GM12878 (cell line): Measurements from ENCODE around the gene LRIG2. TPM values are rescaled to one million over a fixed set of nuclear protein-coding genes. Genes with fewer than 3 reads are reported as not detected.

Experiments
- ATAC-seq: fragments of 200-7000 bp; cut with Tn5 transposase; 3 replicates; pipeline ENCODE4 v1.9.1; 2020; ENCODE audit warnings: mild to moderate bottlenecking, moderate library complexity
- BruUV-seq: library from RNA; stranded (reverse); fragments of 400-500 nt; replicated peaks from 2 replicates; lab custom pipeline; 2021; lab: Mats Ljungman, UMichigan
- CTCF ChIA-PET: fragments of 300-600 bp; sonication (Branson Sonifier 250); formaldehyde crosslinking; extraction: SDS; loops from one replicate; lab custom pipeline; 2021; ENCODE audit warnings: inconsistent platforms; lab: Yijun Ruan, JAX
- POLR2A ChIA-PET: fragments of 350-600 bp; formaldehyde crosslinking; extraction: SDS; loops from one replicate; lab custom pipeline; 2021; ENCODE audit warnings: inconsistent platforms; lab: Charles Lee
- RAD21 ChIA-PET: fragments of 300-600 bp; sonication (Branson Sonifier 250); formaldehyde crosslinking; loops from one replicate; lab custom pipeline; 2023; ENCODE audit warnings: antibody characterized with exemption; ENCODE audit not compliant: unreplicated experiment; lab: Charles Lee
- SMC1A ChIA-PET: fragments of 300-600 bp; sonication (Branson Sonifier 250); formaldehyde crosslinking; loops from one replicate; lab custom pipeline; 2023; ENCODE audit not compliant: unreplicated experiment, uncharacterized antibody; lab: Charles Lee
- DNase-seq: peaks from one replicate; pipeline ENCODE4 v3.0.0-alpha.2; 2011; ENCODE audit warnings: low read depth, low spot score
- FAIRE-seq: peaks from 3 replicates; lab custom pipeline; 2011; peaks lifted over from hg19 to GRCh38; lab: Jason Lieb, UNC
- H2AFZ ChIP-seq: 2 replicates; pipeline ENCODE4 v1.6.0; 2011; ENCODE audit warnings: low read depth, low read length, control low read depth; ENCODE audit not compliant: control insufficient read depth
- H3K27ac ChIP-seq: 2 replicates; pipeline ENCODE4 v1.5.1; 2011; ENCODE audit warnings: control low read depth; ENCODE audit not compliant: control insufficient read depth, insufficient read depth
- H3K27me3 ChIP-seq, 2 experiments: replicated peaks in 1 of 2; 2 replicates each; pipeline versions ENCODE4 v1.6.0 to v1.6.1; 2011; ENCODE audit warnings: low read length in 1 of 2; ENCODE audit not compliant: control insufficient read depth in 2 of 2, insufficient read depth in 2 of 2
- H3K36me3 ChIP-seq, 2 experiments: 2 replicates each; pipeline ENCODE4 v1.5.1; 2011; ENCODE audit warnings: low read length in 1 of 2; ENCODE audit not compliant: control insufficient read depth in 2 of 2, insufficient read depth in 2 of 2
- H3K4me1 ChIP-seq: 2 replicates; pipeline ENCODE4 v1.6.1; 2011; ENCODE audit warnings: mild to moderate bottlenecking, low read length, moderate library complexity, mixed read lengths; ENCODE audit not compliant: control insufficient read depth, insufficient read depth
- H3K4me2 ChIP-seq: 2 replicates; pipeline ENCODE4 v1.6.0; 2011; ENCODE audit warnings: control low read depth; ENCODE audit not compliant: control insufficient read depth, insufficient read depth
- H3K4me3 ChIP-seq: fragments of 200-600 bp; sonication (generic); 2 replicates; pipeline ENCODE4 v1.5.1; 2016
- H3K79me2 ChIP-seq: 2 replicates; pipeline ENCODE4 v1.6.0; 2011; ENCODE audit warnings: low read length; ENCODE audit not compliant: control insufficient read depth, insufficient read depth
- H3K9ac ChIP-seq: 2 replicates; pipeline ENCODE4 v1.8.0; 2011; ENCODE audit warnings: low read length, control low read depth, mixed read lengths; ENCODE audit not compliant: control insufficient read depth, insufficient read depth
- H3K9me3 ChIP-seq: replicated peaks from 3 replicates; pipeline ENCODE4 v1.5.1; 2011; ENCODE audit warnings: mild to moderate bottlenecking, low read length; ENCODE audit not compliant: control insufficient read depth, insufficient read depth
- H4K20me1 ChIP-seq: 2 replicates; pipeline ENCODE4 v1.6.0; 2011; ENCODE audit not compliant: control insufficient read depth, insufficient read depth
- ATF3 ChIP-seq: IDR thresholded peaks from 2 replicates; pipeline ENCODE4 v1.6.1; 2011; ENCODE audit warnings: low read depth, mild to moderate bottlenecking, low read length, moderate library complexity, borderline replicate concordance; ENCODE audit errors: extremely low read depth
- ATF7 ChIP-seq: fragments of 450-650 bp; IDR thresholded peaks from 2 replicates; pipeline ENCODE4 v1.6.1; 2016; ENCODE audit warnings: low read depth, mild to moderate bottlenecking
- BHLHE40 ChIP-seq, 2 experiments: fragments of 450-650 bp in 1 of 2; IDR thresholded peaks; 2 replicates each; pipeline ENCODE4 v1.6.1; 2011 to 2017; ENCODE audit warnings: low read depth in 2 of 2, borderline replicate concordance in 1 of 2, improper control_type of control experiment in 1 of 2, low read length in 1 of 2, mild to moderate bottlenecking in 1 of 2
- CHD1 ChIP-seq: IDR thresholded peaks from 2 replicates; pipeline ENCODE4 v1.6.1; 2012; ENCODE audit warnings: low read depth, low read length, improper control_type of control experiment
- CREB1 ChIP-seq: IDR thresholded peaks from 2 replicates; pipeline ENCODE4 v1.6.1; 2012; ENCODE audit warnings: low read depth, mild to moderate bottlenecking, inconsistent platforms
- CTCF ChIP-seq, 3 experiments: IDR thresholded peaks in 2 of 3; conservative IDR thresholded peaks in 1 of 3; 2 replicates each; pipeline ENCODE4 v1.5.1; 2011; ENCODE audit warnings: low read depth in 3 of 3, low read length in 3 of 3, mild to moderate bottlenecking in 3 of 3, control low read depth in 2 of 3, moderate library complexity in 2 of 3, inconsistent platforms in 1 of 3, mixed read lengths in 1 of 3; ENCODE audit not compliant: control insufficient read depth in 2 of 3, insufficient read depth in 1 of 3; ENCODE audit errors: extremely low read depth in 1 of 3
- EGR1 ChIP-seq, 2 experiments: IDR thresholded peaks; 1 replicate in 1 of 2; 2 replicates in 1 of 2; pipeline ENCODE4 v1.6.1; 2011 to 2012; ENCODE audit warnings: low read depth in 2 of 2, low read length in 2 of 2, borderline replicate concordance in 1 of 2, mild to moderate bottlenecking in 1 of 2, moderate library complexity in 1 of 2
- EP300 ChIP-seq, 2 experiments: fragments of 150-350 bp in 1 of 2; IDR thresholded peaks; 2 replicates each; pipeline ENCODE4 v1.6.1; 2011 to 2012; ENCODE audit warnings: low read depth in 2 of 2, low read length in 2 of 2, borderline replicate concordance in 1 of 2, improper control_type of control experiment in 1 of 2, inconsistent platforms in 1 of 2; ENCODE audit not compliant: control insufficient read depth in 1 of 2
- HCFC1 ChIP-seq: fragments of 150-350 bp; IDR thresholded peaks from 2 replicates; pipeline ENCODE4 v1.6.1; 2014; ENCODE audit warnings: low read length
- MEF2A ChIP-seq: IDR thresholded peaks from 2 replicates; pipeline ENCODE4 v1.6.1; 2011; ENCODE audit warnings: low read depth, mild to moderate bottlenecking, low read length, moderate library complexity; ENCODE audit not compliant: insufficient read depth
- MEF2B ChIP-seq: fragments of 450-650 bp; IDR thresholded peaks from 2 replicates; pipeline ENCODE4 v1.6.1; 2018; ENCODE audit warnings: mild to moderate bottlenecking, moderate library complexity; ENCODE audit not compliant: partially characterized antibody, poor library complexity, severe bottlenecking
- POU2F2 ChIP-seq: IDR thresholded peaks from 3 replicates; pipeline ENCODE4 v1.6.1; 2011; ENCODE audit warnings: low read depth, mild to moderate bottlenecking, low read length, borderline replicate concordance
- RAD21 ChIP-seq: IDR thresholded peaks from 2 replicates; pipeline ENCODE4 v1.6.1; 2011; ENCODE audit warnings: mild to moderate bottlenecking, low read depth, low read length, moderate library complexity; ENCODE audit not compliant: insufficient read depth
- RUNX3 ChIP-seq: IDR thresholded peaks from 2 replicates; pipeline ENCODE4 v1.6.1; 2012; ENCODE audit warnings: low read length, inconsistent platforms
- SMC3 ChIP-seq: IDR thresholded peaks from 2 replicates; pipeline ENCODE4 v1.6.1; 2011; ENCODE audit warnings: low read length, improper control_type of control experiment, borderline replicate concordance
- STAT3 ChIP-seq: IDR thresholded peaks from 2 replicates; pipeline ENCODE4 v1.6.1; 2011; ENCODE audit warnings: low read depth, low read length, improper control_type of control experiment
- TCF12 ChIP-seq: IDR thresholded peaks from 2 replicates; pipeline ENCODE4 v1.6.1; 2011; ENCODE audit warnings: low read depth, mild to moderate bottlenecking, low read length
- YBX1 ChIP-seq: fragments of 450-650 bp; IDR thresholded peaks from 2 replicates; pipeline ENCODE4 v1.6.1; 2016; ENCODE audit warnings: antibody characterized with exemption
- YY1 ChIP-seq: IDR thresholded peaks from 2 replicates; pipeline ENCODE4 v1.6.1; 2011; ENCODE audit warnings: low read depth, mild to moderate bottlenecking, low read length
- ZZZ3 ChIP-seq: IDR thresholded peaks from 2 replicates; pipeline ENCODE4 v1.6.1; 2011; ENCODE audit warnings: low read depth; ENCODE audit not compliant: control insufficient read depth, insufficient read length
- WGBS: methylation state at CpG from one replicate; pipeline ENCODE4 v1.1.6; 2016; ENCODE audit warnings: low lambda C conversion rate; ENCODE audit not compliant: insufficient replicate concordance, insufficient coverage; ENCODE audit errors: missing lambda C conversion rate; 5-methylcytosine and 5-hydroxymethylcytosine counted together
- in situ Hi-C: fragments of 300-500 bp; cut with MboI; formaldehyde crosslinking; loops from 9 replicates; pipeline ENCODE4 v1.14.3; 2018; ENCODE audit warnings: mixed read lengths
- intact Hi-C: fragments of 100-400 bp; cut with micrococcal nuclease; formaldehyde crosslinking; loops from one replicate; pipeline ENCODE4 v1.14.2; 2022; ENCODE audit not compliant: unreplicated experiment
- polyA plus RNA-seq, 11 experiments: library from polyadenylated mRNA; depleted of rRNA in 4 of 11; unstranded in 6 of 11; stranded (reverse) in 5 of 11; fragments of >200 nt; fragmentation: Nextera tagmentation in 4 of 11; fragmentation: Illumina TruSeq in 1 of 11; extraction: Ambion mirVana in 4 of 11; extraction: Trizol in 1 of 11; gene quantifications; 1 replicate in 1 of 11; 2 replicates in 10 of 11; pipeline versions ENCODE4 v1.2.1 to v1.2.3, GENCODE V29; 2011 to 2016; ENCODE audit warnings: inconsistent platforms in 2 of 11, missing spikeins in 2 of 11, low read depth in 1 of 11
- total RNA-seq, 4 experiments: library from RNA; depleted of rRNA in 3 of 4; stranded (reverse); fragments of >200 nt in 3 of 4; fragmentation: Illumina TruSeq in 1 of 4; extraction: Trizol in 1 of 4; gene quantifications; 2 replicates each; pipeline versions ENCODE4 v1.2.1 to v1.2.3, GENCODE V29; 2013 to 2021

Gene LRIG2
- total and polyA plus RNA-seq, 10 of the 15 experiments (the other 5 are each of a cell fraction or from before 2014, with no cell fraction given): 0.77 to 11.8 (median 5.1) TPM

DNA sequence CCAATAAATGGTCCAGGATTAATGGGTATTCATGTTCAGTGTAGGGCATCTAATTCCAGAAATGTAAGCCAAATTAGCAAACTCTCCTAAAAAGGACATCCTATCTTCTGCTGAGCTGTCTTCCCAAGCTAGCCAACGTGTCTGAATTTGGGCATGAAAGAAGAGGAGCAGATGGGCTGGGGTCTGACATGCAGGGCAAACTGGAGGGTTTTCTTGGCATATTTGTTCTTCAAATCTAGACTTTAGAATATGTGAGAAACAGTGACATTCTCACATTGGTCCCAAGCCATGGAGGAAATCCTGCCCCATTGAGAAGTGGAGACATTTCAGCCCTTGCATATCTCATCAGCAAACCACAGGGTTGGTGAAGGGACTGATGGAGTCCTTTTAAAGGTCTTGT is 67.2 kb downstream of the LRIG2 start (continued):
- TF ChIP-seq ZZZ3: no peak
- TF ChIP-seq EP300 (IDR thresholded peaks at IDR 0.05; ENCODE audit: borderline replicate concordance in 1 of 2, control insufficient read depth in 1 of 2, low read depth in 2 of 2, low read length in 2 of 2): no peak
- TF ChIP-seq TCF12: no peak
- no peak for TF ChIP-seq YY1
- no peak for TF ChIP-seq STAT3
- TF ChIP-seq YBX1: no peak
- TF ChIP-seq CHD1: no peak
- TF ChIP-seq POU2F2: no peak

GRCh38 chr1:113140588-113141446 is 67.8 kb downstream of the LRIG2 start:
- H3K27me3 ChIP-seq: no peaks in the 10 kb centered on the region
- H3K4me3 ChIP-seq: no peak overlapping the region
- POLR2A ChIA-PET: no interaction called here
- in situ Hi-C loops (loop anchor here (5.0 kb wide), 2 partner anchors 316 to 541 kb away; no protein-coding TSS in a partner anchor), intact Hi-C loops (loop anchor here (1.0 to 5.0 kb wide), 3 partner anchors 251 to 537 kb away; partner anchors contain the start of gene MAGI3)
- RAD21 ChIA-PET: interaction anchor here (0.6 to 1.8 kb wide), 7 partner anchors 30 to 539 kb away, joined by 3 to 7 read pairs (median 4); no protein-coding TSS in a partner anchor
- H4K20me1 ChIP-seq: no peaks in the 10 kb centered on the region
- SMC1A ChIA-PET: interaction anchor here (0.6 to 5.6 kb wide), 13 partner anchors 9 to 788 kb away, joined by 3 to 37 read pairs (median 3); partner anchors contain the start of gene HIPK1
- no peaks in the 10 kb centered on the region for H3K36me3 ChIP-seq
- H3K9ac ChIP-seq: no peak overlapping the region
- ATAC-seq (peak; percentile 97), FAIRE-seq (peak; percentile 73), DNase-seq (peak; percentile 17)
- 39% methylated on average over 13 of the region's 13 CpGs for WGBS
- H3K9me3 ChIP-seq: no peaks in the 10 kb centered on the region
- peak overlapping the region; percentile 39 for H2AFZ ChIP-seq
- no peak overlapping the region for H3K27ac ChIP-seq
- no peak overlapping the region for H3K4me2 ChIP-seq
- H3K4me1 ChIP-seq: peaks cover 3% of the 10 kb centered on the region
- no peaks in the 10 kb centered on the region for H3K79me2 ChIP-seq
- CTCF ChIA-PET: interaction anchor here (0.6 to 5.4 kb wide), 13 partner anchors 8 to 536 kb away, joined by 3 to 43 read pairs (median 4); partner anchors contain the start of genes LRIG2 and PPM1J
- BruUV-seq: no TSS peak
- TF ChIP-seq CREB1 (no peak), MEF2B (no peak), CTCF (IDR thresholded peaks at IDR 0.05 in 2 of 3, conservative IDR thresholded peaks at IDR 0.05 in 1 of 3; ENCODE audit: control insufficient read depth in 2 of 3, extremely low read depth in 1 of 3, insufficient read depth in 1 of 3, low read depth in 3 of 3, low read length in 3 of 3) (peak; percentile 77 to 96 (median 89)), YY1 (peak; percentile 88), RUNX3 (peak; percentile 18; the same call in 1 of the 2 replicates), ATF7 (peak; percentile 34; the same call in 1 of the 2 replicates), EGR1 (IDR thresholded peaks at IDR 0.05; ENCODE audit: borderline replicate concordance in 1 of 2, low read depth in 2 of 2, low read length in 2 of 2) (no peak), MEF2A (0 out of 2 replicates have a peak, but pooled peaks have one; percentile 20), BHLHE40 (IDR thresholded peaks at IDR 0.05; ENCODE audit: borderline replicate concordance in 1 of 2, low read depth in 2 of 2, low read length in 1 of 2) (0 out of 4 replicates have a peak, but pooled peaks of 1 of the 2 experiments have one; percentile 36), ATF3 (0 out of 2 replicates have a peak, but pooled peaks have one; percentile 13), HCFC1 (no peak), SMC3 (peak; percentile 92), RAD21 (peak; percentile 97)
